Measurements from ENCODE around the gene ANKS1B.

ANKS1B gene

DNA sequence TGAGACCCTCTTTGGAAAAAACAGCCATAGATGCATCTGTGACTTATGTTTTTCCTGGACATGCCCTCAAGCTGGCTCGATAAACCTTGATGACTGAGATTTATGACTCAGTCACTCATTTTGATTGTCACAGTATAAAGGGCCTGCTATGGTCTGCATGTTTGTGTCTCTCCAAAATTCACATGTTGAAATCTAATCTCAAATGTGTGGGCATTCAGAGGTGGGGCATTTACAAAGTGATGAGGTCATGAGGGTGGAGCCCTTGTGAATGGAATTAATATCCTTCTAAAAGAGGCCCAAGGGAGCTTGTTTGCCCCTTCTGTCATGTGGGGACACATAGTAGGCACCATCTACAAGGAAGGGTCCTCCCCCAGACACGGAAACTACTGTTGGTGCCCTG, 966.8 kb downstream of the ANKS1B start:
- in situ Hi-C loops (cut with MboI; ENCODE audit: low pct_unique_long_range_greater_than_20kb, low sequenced_read_pairs, unreplicated experiment), result no loop called here
- DNase-seq (ENCODE audit: low spot score), result no peak
- TF ChIP-seq, protein P1, sequence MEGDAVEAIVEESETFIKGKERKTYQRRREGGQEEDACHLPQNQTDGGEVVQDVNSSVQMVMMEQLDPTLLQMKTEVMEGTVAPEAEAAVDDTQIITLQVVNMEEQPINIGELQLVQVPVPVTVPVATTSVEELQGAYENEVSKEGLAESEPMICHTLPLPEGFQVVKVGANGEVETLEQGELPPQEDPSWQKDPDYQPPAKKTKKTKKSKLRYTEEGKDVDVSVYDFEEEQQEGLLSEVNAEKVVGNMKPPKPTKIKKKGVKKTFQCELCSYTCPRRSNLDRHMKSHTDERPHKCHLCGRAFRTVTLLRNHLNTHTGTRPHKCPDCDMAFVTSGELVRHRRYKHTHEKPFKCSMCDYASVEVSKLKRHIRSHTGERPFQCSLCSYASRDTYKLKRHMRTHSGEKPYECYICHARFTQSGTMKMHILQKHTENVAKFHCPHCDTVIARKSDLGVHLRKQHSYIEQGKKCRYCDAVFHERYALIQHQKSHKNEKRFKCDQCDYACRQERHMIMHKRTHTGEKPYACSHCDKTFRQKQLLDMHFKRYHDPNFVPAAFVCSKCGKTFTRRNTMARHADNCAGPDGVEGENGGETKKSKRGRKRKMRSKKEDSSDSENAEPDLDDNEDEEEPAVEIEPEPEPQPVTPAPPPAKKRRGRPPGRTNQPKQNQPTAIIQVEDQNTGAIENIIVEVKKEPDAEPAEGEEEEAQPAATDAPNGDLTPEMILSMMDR (IDR thresholded peaks at IDR 0.05; ENCODE audit: extremely low read depth, insufficient read depth, missing control alignments), result no peak

DNA sequence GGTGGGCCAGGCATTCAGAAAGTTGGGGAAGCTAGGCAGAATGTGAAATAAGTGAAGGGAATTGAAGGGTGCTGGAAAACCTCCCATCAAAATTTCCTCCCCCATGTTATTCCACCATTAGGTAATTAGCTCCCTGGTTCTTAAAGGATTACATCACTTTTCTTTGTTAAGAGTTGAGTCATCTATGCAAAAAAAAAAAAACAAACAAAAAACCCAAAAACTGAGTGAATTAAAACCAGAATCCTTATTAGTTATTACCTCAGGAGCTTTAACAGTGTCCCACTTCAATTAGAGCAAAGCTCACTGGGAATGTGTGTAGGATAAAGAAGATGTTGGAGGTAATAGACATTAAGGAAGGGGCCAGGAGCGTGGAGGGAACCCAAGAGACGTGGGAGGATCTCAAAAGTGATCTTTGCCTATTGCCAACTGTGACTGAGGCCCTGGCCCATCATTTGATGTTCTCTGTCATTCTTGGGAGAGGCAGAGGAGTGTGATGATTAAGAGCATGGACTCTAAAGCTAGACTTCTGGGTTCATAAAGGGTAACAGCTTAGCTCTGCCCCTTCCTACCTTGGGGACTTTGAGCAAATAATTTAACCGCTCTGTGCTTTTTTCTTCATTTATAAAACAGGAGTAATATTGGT, 975.0 kb downstream of the ANKS1B start:
- TF ChIP-seq, protein P1 (IDR thresholded peaks at IDR 0.05; ENCODE audit: extremely low read depth, insufficient read depth, missing control alignments), result no peak
- no peak for DNase-seq (ENCODE audit: low spot score)
- in situ Hi-C loops (cut with MboI; ENCODE audit: low pct_unique_long_range_greater_than_20kb, low sequenced_read_pairs, unreplicated experiment), result no loop called here

DNA sequence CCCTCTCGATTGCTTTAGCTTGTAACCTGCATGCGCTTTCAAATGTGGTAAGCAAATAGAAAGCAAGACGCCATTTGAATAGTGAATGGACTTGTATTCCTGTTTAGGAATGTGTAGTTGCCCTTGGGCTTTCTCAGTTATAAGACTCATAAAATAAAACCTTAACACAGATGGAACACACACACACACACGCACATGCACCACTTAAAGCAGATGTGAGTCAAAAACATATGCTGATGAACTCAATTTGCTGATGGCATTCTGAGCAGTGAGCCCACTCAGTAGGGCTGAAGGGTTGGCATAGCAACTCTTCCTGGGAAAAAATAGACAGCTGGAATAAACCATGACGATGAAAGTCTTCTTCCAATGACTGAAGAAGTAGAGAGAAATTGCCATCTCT, 979.1 kb downstream of the ANKS1B start:
- in situ Hi-C loops (cut with MboI; ENCODE audit: low pct_unique_long_range_greater_than_20kb, low sequenced_read_pairs, unreplicated experiment), result no loop called here
- no peak for DNase-seq (ENCODE audit: low spot score)
- TF ChIP-seq, protein P1 (IDR thresholded peaks at IDR 0.05; ENCODE audit: extremely low read depth, insufficient read depth, missing control alignments), result no peak

DNA sequence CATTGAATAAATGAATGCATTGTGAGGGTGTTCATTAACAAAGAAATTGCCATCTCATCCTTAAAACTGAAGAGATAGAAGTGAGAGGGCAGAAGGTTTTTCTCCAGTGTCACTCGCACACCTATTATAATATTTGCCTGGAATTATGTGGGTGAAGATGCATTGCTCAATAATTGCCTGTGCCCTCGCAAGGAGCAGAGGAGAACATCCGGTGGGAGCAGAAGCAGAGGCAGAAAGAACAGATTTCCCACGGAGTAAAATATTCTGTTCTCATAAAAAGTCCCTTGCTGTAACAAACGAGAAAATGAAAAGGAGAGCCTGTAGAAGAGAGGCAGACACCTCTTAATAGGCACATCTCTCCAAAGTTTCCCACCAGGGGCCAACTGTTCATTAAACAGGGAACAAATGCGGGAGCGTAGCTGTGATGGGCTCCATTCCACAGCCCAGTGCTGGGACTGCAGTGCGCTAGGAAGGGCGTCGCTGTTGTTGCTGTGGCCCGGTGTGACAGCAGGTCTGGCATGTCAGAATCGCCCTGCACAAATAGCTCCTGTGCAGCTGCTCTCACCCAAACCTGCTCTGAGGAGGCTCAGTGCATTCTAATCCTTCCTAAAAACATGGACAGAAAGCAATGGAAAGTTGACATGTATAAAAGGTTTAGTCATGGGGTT, 979.8 kb downstream of the ANKS1B start:
- in situ Hi-C loops (cut with MboI; ENCODE audit: low pct_unique_long_range_greater_than_20kb, low sequenced_read_pairs, unreplicated experiment), result no loop called here
- TF ChIP-seq, protein P1 (IDR thresholded peaks at IDR 0.05; ENCODE audit: extremely low read depth, insufficient read depth, missing control alignments), result no peak
- DNase-seq (ENCODE audit: low spot score), result no peak

DNA sequence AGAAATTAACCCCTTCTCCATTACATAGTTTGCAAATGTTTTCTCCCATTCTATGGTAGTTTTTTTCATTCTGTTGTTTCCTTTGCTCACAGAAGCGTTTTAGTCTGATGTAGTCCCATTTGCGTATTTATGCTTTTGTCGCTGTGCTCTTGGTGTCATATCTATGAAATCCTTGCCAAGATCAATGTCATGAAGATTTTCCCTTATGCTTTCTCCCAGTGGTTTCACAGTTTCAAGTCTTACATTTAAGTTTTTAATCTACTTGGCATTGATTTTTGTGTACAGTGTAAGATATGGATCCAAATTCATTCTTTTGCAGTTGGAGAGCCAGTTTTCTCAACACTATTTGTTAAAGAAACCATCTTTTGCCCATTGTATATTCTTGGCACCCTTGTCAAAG, 982.0 kb downstream of the ANKS1B start:
- DNase-seq (ENCODE audit: low spot score), result no peak

DNA sequence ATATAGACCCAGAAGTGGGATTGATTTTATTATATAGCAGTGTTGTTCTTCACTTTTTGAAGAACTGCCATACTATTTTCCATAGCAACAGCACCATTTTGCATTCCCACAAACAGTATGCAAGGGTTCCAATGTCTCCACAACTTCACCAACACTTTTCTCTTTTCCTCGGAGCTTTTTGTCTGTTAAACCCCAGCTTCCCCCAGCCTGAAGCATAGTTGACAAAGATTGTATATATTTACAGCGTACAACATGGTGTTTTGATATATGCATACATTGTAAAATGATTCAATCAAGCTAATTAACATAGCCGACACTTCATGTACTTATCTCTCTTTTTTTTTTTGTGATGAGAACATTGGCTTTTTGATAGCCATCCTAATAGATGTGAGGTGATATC, 982.6 kb downstream of the ANKS1B start:
- TF ChIP-seq, protein P1 (IDR thresholded peaks at IDR 0.05; ENCODE audit: extremely low read depth, insufficient read depth, missing control alignments), result no peak
- in situ Hi-C loops (cut with MboI; ENCODE audit: low pct_unique_long_range_greater_than_20kb, low sequenced_read_pairs, unreplicated experiment), result no loop called here
- DNase-seq (ENCODE audit: low spot score), result no peak

More for the DNA sequence above, 982.0 kb downstream of the ANKS1B start:
- TF ChIP-seq, protein P1 (IDR thresholded peaks at IDR 0.05; ENCODE audit: extremely low read depth, insufficient read depth, missing control alignments), result no peak
- in situ Hi-C loops (cut with MboI; ENCODE audit: low pct_unique_long_range_greater_than_20kb, low sequenced_read_pairs, unreplicated experiment), result no loop called here

All from GM13977 (cell line).